HG03135 (cell line): ENCODE data around the gene COL4A1.

ENCODE experiments used
- ATAC-seq: cut with Tn5 transposase; IDR thresholded peaks from one replicate; pipeline ENCODE4 v1.9.1; 2021; ENCODE audit warnings: mild to moderate bottlenecking, moderate library complexity; ENCODE audit not compliant: unreplicated experiment

Gene COL4A1

GRCh38 chr13:110297766-110298504, 9.0 kb downstream of the COL4A1 start:
- no peak for ATAC-seq

- ATAC-seq: no peak
Observed at GRCh38 chr13:110297011-110297410, 9.9 kb downstream of the COL4A1 start.

GRCh38 chr13:110294622-110295021, 12.3 kb downstream of the COL4A1 start:
- ATAC-seq: no peak

- ATAC-seq: no peak
Observed at GRCh38 chr13:110294146-110294545, 12.8 kb downstream of the COL4A1 start.

- no peak for ATAC-seq
Observed at GRCh38 chr13:110293649-110294048, 13.3 kb downstream of the COL4A1 start.

GRCh38 chr13:110293037-110293436, 13.9 kb downstream of the COL4A1 start:
- ATAC-seq: no peak

- ATAC-seq: no peak
Observed at GRCh38 chr13:110291286-110291685, 15.7 kb downstream of the COL4A1 start.

GRCh38 chr13:110290826-110291225, 16.1 kb downstream of the COL4A1 start:
- ATAC-seq: no peak

- ATAC-seq: no peak
Observed at GRCh38 chr13:110290153-110290552, 16.8 kb downstream of the COL4A1 start.

- ATAC-seq: no peak
Observed at GRCh38 chr13:110289661-110290060, 17.3 kb downstream of the COL4A1 start.

GRCh38 chr13:110289174-110289573, 17.8 kb downstream of the COL4A1 start:
- no peak for ATAC-seq

GRCh38 chr13:110286833-110287819, 19.8 kb downstream of the COL4A1 start:
- no peak for ATAC-seq

- no peak for ATAC-seq
Observed at GRCh38 chr13:110285991-110286832, 20.7 kb downstream of the COL4A1 start.

- no peak for ATAC-seq
Observed at GRCh38 chr13:110284779-110285484, 22.0 kb downstream of the COL4A1 start.

- ATAC-seq: no peak
Observed at GRCh38 chr13:110283736-110284517, 23.0 kb downstream of the COL4A1 start.

- ATAC-seq: no peak
Observed at GRCh38 chr13:110282316-110282841, 24.6 kb downstream of the COL4A1 start.

- ATAC-seq: no peak
Observed at GRCh38 chr13:110281736-110282135, 25.2 kb downstream of the COL4A1 start.

GRCh38 chr13:110280985-110281688, 25.8 kb downstream of the COL4A1 start:
- no peak for ATAC-seq
